SJSA1 (cell line): Measurements from ENCODE around the gene SH3RF2. TPM values are rescaled to one million over a fixed set of nuclear protein-coding genes. Genes with fewer than 3 reads are reported as not detected.
"Not testable (repeated sequence)": the region's sequence is repeated elsewhere in the genome, so short reads cannot be mapped to it uniquely, and the experiment has no call there.

Experiments
- DNase-seq, 2 experiments: peaks; one replicate each; pipeline ENCODE4 v3.0.0-alpha.2; 2015 to 2020; ENCODE audit warnings: low spot score in 2 of 2, low read depth in 1 of 2
- H3K27ac ChIP-seq: fragments of 250-450 bp; sonication (Bioruptor Pico); 2 replicates; pipeline ENCODE4 v1.5.1; 2020; ENCODE audit warnings: mild to moderate bottlenecking, moderate library complexity
- H3K27me3 ChIP-seq: fragments of 250-450 bp; sonication (Bioruptor Pico); replicated peaks from 2 replicates; pipeline ENCODE4 v1.5.1; 2020; ENCODE audit warnings: mild to moderate bottlenecking, moderate library complexity
- H3K36me3 ChIP-seq: fragments of 250-450 bp; sonication (Bioruptor Pico); 2 replicates; pipeline ENCODE4 v1.5.1; 2020; ENCODE audit warnings: mild to moderate bottlenecking
- H3K4me1 ChIP-seq: fragments of 250-450 bp; sonication (Bioruptor Pico); replicated peaks from 2 replicates; pipeline ENCODE4 v1.6.1; 2021; ENCODE audit warnings: mild to moderate bottlenecking
- H3K4me3 ChIP-seq: fragments of 250-450 bp; sonication (Bioruptor Pico); 2 replicates; pipeline ENCODE4 v1.5.1; 2020; ENCODE audit warnings: mild to moderate bottlenecking
- H3K9me3 ChIP-seq: fragments of 250-450 bp; sonication (Bioruptor Pico); replicated peaks from 2 replicates; pipeline ENCODE4 v1.5.1; 2020; ENCODE audit warnings: mild to moderate bottlenecking
- total RNA-seq: library from RNA; depleted of rRNA; stranded (reverse); fragments of >200 nt; shearing (Covaris generic); gene quantifications from 2 replicates; pipeline ENCODE4 v1.2.3, GENCODE V29; 2014; rRNA removed

The SH3RF2 gene, protein sequence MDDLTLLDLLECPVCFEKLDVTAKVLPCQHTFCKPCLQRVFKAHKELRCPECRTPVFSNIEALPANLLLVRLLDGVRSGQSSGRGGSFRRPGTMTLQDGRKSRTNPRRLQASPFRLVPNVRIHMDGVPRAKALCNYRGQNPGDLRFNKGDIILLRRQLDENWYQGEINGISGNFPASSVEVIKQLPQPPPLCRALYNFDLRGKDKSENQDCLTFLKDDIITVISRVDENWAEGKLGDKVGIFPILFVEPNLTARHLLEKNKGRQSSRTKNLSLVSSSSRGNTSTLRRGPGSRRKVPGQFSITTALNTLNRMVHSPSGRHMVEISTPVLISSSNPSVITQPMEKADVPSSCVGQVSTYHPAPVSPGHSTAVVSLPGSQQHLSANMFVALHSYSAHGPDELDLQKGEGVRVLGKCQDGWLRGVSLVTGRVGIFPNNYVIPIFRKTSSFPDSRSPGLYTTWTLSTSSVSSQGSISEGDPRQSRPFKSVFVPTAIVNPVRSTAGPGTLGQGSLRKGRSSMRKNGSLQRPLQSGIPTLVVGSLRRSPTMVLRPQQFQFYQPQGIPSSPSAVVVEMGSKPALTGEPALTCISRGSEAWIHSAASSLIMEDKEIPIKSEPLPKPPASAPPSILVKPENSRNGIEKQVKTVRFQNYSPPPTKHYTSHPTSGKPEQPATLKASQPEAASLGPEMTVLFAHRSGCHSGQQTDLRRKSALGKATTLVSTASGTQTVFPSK
- 11.2 and 23.1 TPM in 2 replicates for total RNA-seq

DNA sequence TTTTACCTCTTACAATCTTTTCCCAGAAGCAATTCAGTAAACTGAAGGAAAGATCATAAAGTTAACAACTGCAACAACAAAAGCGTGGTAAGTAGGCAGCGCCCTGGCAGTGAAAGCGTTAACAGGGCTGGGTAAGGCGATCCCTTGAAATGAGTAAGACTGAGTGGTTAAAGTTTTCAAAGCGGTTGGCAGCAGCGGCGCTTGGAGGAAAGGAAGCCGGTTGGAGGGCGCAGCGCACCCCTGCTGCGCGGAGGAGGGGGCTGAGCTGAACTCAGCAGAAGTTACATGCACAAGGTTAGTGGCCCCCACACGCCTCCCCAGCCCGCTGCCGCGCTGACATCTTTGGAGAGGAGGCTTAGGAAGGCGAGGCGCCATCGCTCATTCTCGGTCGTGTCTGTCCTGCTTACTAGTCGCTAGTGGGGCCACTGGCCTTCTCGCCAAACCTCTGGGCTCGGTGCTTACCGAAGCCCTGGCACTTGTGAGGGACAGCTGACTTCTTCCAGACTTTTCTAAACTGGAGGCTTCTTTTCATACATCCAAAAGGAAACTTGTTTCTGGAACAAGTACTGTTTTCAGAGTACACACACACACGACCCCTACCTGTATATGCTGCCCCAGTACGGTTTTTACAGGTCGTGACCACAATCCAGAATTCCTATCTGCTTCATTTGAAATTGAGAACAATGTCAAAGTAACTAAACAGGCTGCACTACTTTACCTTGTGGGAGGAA lies at the start of gene SH3RF2:
Gene SH3RF2, plus strand, starts transcription at position 178 of the 731 bp plus-strand sequence. CDS start 1,351 bp downstream, outside the sequence.
- peaks cover 68% of the 10 kb centered on the region for H3K4me1 ChIP-seq

DNA sequence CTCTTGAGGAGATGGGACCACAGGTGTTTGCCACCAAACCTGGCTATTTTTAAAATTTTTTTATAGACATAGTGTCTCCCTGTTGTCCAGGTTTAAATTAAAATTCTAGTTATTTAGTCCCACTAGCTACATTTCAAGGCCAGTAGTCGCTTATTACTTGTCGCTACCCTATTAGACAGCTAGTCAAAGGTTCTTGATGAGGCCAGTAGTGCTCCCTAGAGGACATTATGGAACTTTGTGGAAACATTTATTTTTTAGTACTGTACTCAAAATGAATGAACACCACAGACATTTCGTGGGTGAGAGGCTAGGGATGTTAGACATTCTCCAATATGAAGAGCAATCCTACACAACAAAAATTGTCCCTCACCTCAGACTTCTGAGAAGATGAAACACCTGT lies 49.2 kb upstream of the SH3RF2 start:
- Histone ChIP-seq H3K4me1 (no peaks in the 10 kb centered on the region), H3K9me3 (no peaks in the 10 kb centered on the region), H3K27ac (no peak overlapping the region), H3K36me3 (no peaks in the 10 kb centered on the region), H3K4me3 (no peak overlapping the region), H3K27me3 (no peaks in the 10 kb centered on the region; the same call in 1 of the 2 replicates)
- DNase-seq, result no peak

More for the DNA sequence above, at the start of gene SH3RF2:
- H3K4me3 ChIP-seq, result peak within 1 kb of the TSS; percentile 52
- H3K36me3 ChIP-seq, result peaks cover 31% of the 10 kb centered on the region
- peak; percentile 92 to 94 for DNase-seq
- no peaks in the 10 kb centered on the region for H3K27me3 ChIP-seq
- H3K27ac ChIP-seq, result peak within 1 kb of the TSS; percentile 43
- no peaks in the 10 kb centered on the region for H3K9me3 ChIP-seq

DNA sequence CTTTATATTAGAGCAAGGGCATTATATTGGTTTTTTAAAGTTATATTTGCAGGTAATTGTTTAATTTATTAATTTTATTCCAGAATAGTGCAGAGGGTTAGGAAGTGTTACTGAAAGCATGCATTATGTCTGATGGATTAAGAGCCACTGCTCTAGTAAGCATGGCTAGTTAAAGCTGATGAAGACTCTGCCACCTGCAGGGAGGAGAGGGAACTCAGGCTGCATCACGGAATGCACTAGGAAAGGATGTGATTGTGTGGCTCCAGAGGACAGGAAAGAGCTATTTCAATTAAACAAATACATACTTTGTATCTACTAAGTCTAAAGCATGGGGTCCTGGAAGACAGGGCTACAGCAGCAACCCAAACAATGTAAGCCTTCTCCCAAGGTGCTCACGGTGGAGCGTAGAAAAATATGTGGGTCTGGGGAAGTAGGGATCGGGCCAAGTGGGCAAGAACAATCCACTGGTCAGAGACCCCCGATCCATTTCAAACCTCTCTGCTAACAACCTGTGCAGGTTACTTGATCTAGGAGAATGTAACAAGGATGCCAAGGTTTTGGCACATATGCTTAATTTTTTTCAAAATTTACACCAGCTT lies 48.3 kb upstream of the SH3RF2 start:
- no peaks in the 10 kb centered on the region for H3K9me3 ChIP-seq
- H3K36me3 ChIP-seq, result no peaks in the 10 kb centered on the region
- no peaks in the 10 kb centered on the region for H3K4me1 ChIP-seq
- no peak overlapping the region for H3K27ac ChIP-seq
- peak in 1 of 2 experiments; percentile 39 for DNase-seq
- H3K4me3 ChIP-seq, result no peak overlapping the region
- no peaks in the 10 kb centered on the region; the same call in 1 of the 2 replicates for H3K27me3 ChIP-seq

DNA sequence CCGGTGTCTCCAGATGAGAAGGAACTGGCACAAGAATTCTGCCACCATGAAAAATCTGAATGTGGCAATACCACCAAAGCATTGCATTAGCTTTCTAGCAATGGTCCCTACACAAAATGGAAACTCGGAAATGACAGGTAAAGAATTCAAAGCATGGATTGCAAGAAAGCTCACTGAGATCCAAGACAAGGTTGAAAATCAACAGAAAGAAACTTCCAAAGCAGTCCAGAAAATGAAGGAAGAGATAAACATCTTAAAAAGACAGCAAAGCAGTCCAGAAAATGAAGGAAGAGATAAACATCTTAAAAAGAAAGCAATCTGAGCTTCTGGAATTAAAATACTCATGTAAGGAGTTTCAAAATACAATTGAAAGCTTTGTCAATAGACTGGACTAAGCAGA lies 46.8 kb upstream of the SH3RF2 start:
- Histone ChIP-seq H3K36me3 (no peaks in the 10 kb centered on the region), H3K4me3 (no peak overlapping the region), H3K27me3 (no peaks in the 10 kb centered on the region; the same call in 1 of the 2 replicates), H3K9me3 (no peaks in the 10 kb centered on the region), H3K4me1 (no peaks in the 10 kb centered on the region), H3K27ac (no peak overlapping the region)
- DNase-seq, result no peak

DNA sequence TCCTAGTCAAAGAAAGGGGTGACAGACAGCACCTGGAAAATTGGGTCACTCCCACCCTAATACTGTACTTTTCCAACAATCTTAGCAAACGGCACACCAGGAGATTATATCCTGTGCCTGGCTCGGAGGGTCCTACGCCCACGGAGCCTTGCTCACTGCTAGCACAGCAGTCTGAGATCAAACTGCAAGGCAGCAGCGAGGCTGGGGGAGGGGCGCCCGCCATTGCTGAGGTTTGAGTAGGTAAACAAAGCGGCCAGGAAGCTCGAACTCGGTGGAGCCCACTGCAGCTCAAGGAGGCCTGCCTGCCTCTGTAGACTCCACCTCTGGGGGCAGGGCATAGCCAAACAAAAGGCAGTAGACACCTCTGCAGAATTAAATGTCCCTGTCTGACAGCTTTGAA lies 45.0 kb upstream of the SH3RF2 start:
- not testable (repeated sequence) for H3K27ac ChIP-seq, H3K4me3 ChIP-seq, H3K4me1 ChIP-seq, DNase-seq, H3K36me3 ChIP-seq, H3K27me3 ChIP-seq, H3K9me3 ChIP-seq

DNA sequence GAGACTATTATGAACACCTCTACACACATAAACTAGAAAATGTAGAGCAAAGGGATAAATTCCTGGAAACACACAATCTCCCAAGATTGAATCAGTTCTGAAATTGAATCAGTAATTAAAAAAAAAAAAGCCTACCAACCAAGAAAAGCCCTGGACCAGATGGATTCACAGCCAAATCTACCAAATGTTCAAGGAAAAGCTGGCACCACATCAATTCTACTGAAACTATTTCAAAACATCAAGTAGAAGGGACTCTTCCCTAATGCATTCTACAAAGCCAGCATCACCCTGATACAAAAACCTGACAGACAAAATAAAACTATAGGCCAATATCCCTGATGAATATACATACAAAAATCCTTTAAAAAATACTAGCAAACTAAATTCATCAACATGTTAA lies 38.2 kb upstream of the SH3RF2 start:
- Histone ChIP-seq H3K27me3 (no peaks in the 10 kb centered on the region), H3K4me1 (no peaks in the 10 kb centered on the region), H3K36me3 (no peaks in the 10 kb centered on the region), H3K4me3 (no peak overlapping the region), H3K27ac (no peak overlapping the region), H3K9me3 (no peaks in the 10 kb centered on the region)
- DNase-seq, result no peak

DNA sequence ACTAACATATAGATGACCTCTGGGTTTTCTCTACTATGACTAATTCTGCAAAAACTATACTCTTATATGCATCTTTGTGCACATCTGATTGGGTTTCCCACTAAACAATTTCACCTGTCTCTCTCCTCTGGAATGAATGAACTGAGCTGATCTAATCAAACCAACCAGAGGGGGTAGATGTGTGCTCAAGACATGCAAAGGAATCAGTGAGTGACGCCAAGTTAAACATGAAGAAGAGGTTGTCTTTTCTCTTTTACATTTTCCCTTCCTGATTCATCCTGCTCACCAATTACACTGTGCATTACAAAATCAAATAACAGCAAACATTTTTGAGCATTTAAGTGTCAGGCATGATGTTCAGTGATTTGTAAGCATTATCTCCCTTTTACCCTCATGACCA lies 34.0 kb upstream of the SH3RF2 start:
- DNase-seq, result no peak
- H3K27ac ChIP-seq, result no peak overlapping the region
- no peak overlapping the region for H3K4me3 ChIP-seq
- H3K4me1 ChIP-seq, result peaks cover 8% of the 10 kb centered on the region; the same call in 1 of the 2 replicates
- no peaks in the 10 kb centered on the region for H3K27me3 ChIP-seq
- no peaks in the 10 kb centered on the region for H3K36me3 ChIP-seq
- no peaks in the 10 kb centered on the region for H3K9me3 ChIP-seq

DNA sequence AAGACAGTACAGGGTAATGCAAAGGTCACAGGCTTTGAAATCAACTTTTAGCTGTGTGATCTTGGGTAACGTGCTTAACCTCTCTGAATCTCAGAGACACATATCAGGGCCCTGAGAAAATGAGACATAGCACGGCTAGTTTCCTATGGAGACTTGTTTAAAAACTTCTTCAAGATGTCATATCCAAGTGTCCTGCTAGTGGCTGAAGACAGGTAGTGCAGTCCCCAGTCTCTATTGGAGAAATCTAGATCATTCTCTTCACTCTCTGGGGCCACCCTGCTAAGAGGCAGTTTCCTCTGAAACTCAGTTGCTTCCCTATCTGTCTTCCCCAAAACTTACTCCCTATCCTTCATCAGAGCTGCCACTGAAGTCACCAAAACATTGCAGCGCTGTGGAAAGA lies 33.3 kb upstream of the SH3RF2 start:
- Histone ChIP-seq H3K36me3 (no peaks in the 10 kb centered on the region), H3K4me3 (no peak overlapping the region), H3K27me3 (no peaks in the 10 kb centered on the region), H3K9me3 (no peaks in the 10 kb centered on the region), H3K4me1 (peaks cover 8% of the 10 kb centered on the region; the same call in 1 of the 2 replicates), H3K27ac (no peak overlapping the region)
- DNase-seq, result no peak

DNA sequence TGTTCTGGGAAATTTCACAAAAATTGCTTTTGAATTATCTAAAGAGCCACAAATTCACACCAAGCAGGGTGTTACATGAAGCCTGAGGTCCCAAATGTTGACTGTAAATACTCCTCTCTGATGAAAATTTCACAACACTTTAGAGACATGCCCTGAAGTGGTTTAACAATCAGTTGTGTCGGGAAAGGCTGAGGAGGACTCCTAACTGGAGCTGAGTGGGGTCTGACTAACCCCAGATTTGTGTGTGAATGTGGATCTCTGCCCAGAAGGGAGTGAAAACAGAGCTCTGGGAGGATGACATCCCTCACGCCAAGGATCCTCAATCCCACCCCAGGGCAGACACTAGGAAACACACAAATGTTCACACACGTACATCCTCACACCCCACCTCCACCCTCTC lies 32.5 kb upstream of the SH3RF2 start:
- no peak for DNase-seq
- Histone ChIP-seq H3K36me3 (no peaks in the 10 kb centered on the region), H3K4me1 (peaks cover 8% of the 10 kb centered on the region; the same call in 1 of the 2 replicates), H3K27me3 (no peaks in the 10 kb centered on the region), H3K4me3 (no peak overlapping the region), H3K27ac (no peak overlapping the region), H3K9me3 (no peaks in the 10 kb centered on the region)

DNA sequence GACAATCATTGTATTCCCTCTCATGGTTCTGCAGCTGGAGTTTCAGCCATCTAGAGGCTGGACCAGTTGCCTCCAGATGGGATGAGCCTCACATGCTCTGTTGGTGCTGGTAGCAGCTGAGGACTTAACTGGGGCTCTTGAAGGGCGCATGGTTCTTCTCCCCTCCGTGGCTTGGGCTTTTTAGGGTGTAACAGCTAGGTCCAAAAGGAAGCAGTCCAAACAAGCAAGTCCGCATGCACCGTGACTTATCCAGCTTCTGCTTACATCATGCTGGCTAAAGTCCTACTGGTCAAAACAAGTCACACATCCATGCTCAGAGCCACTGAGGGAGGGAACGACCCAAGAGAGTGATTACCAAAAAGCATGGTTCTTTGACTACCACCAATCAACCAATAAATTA lies 31.6 kb upstream of the SH3RF2 start:
- Histone ChIP-seq H3K27ac (no peak overlapping the region), H3K9me3 (no peaks in the 10 kb centered on the region), H3K4me1 (peaks cover 8% of the 10 kb centered on the region; the same call in 1 of the 2 replicates), H3K27me3 (no peaks in the 10 kb centered on the region), H3K36me3 (no peaks in the 10 kb centered on the region), H3K4me3 (no peak overlapping the region)
- no peak for DNase-seq

DNA sequence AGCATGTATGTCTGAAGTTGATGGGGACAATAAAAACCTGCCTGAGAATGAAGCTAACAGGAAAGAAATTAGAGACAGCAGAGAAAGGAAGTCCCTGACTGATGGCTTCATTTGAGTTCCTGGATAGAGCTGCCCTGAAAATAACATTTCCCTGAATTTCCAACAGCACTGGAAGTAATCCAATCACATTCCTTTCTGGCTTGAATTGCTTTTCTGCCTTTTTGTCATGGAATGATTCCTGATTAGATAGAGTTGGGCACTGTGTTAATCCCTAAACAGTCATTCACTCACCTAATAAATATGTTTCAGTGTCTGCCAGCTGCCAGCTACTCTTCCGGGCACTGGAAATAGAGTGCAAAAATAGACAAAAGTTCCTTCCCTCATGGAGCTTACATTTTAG lies 30.0 kb upstream of the SH3RF2 start:
- Histone ChIP-seq H3K4me1 (peaks cover 8% of the 10 kb centered on the region; the same call in 1 of the 2 replicates), H3K27ac (no peak overlapping the region), H3K36me3 (no peaks in the 10 kb centered on the region), H3K9me3 (no peaks in the 10 kb centered on the region), H3K4me3 (no peak overlapping the region), H3K27me3 (no peaks in the 10 kb centered on the region)
- DNase-seq, result no peak

DNA sequence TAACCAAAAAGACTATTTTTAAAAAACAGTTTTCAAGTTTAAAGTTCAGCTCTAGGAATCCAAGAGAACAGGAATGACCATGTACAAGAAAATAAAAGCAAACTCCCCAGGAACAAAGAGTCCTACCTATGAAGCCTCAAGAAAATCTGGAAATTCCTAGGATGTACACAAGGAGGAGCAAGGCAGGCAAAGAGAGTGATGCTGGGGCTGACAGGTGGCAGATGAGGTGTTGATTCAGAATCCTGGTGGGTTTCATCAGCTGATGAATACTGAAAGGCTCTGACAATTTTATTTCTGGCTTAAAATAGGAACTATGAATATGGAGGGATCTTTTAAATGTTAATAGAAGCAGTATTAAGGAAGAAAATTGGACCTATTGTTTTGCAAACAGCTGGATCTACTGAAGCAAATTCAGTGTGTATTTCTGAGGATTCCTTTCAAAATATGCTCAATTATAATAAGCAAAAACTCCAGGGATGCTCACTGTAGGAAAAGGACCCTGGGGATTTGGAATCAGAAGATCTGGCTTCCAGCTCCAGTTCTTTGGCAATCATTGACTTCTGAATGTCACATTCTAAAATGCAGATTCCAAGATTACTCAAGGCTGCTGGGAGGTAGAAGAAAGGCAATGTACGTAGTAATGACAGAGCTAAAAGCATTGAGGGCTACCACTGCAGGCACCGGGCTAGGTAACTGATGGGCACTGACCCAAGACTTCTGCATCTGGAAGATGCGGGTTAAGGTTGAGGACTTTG lies 28.0 kb upstream of the SH3RF2 start:
- peaks cover 20% of the 10 kb centered on the region for H3K4me1 ChIP-seq
- DNase-seq, result no peak

DNA sequence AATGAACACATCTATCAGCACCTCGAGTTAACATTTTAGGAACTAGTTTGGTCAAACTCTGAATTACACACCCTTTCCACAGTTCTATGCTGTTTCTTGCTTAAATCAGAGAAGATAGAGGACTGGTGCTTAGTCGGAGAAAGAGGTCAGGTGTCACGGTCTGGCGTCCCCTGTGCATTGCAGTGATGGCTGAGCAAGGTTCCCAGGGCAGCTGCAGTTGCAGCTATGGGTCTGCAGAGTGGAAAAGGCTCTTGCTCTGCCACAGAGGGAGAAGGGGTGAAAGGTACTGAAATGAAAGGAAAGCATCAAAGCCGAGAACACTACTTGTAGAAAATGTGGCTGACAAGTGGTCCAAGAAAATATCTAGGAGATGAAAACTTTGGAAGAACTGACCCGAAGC lies 25.2 kb upstream of the SH3RF2 start:
- Histone ChIP-seq H3K36me3 (no peaks in the 10 kb centered on the region), H3K4me3 (no peak overlapping the region), H3K27me3 (no peaks in the 10 kb centered on the region), H3K4me1 (peaks cover 12% of the 10 kb centered on the region), H3K27ac (no peak overlapping the region), H3K9me3 (no peaks in the 10 kb centered on the region)
- DNase-seq, result no peak

More for the DNA sequence above, 28.0 kb upstream of the SH3RF2 start:
- Histone ChIP-seq H3K4me3 (no peak overlapping the region), H3K9me3 (no peaks in the 10 kb centered on the region), H3K36me3 (no peaks in the 10 kb centered on the region), H3K27me3 (no peaks in the 10 kb centered on the region), H3K27ac (no peak overlapping the region)
